ENCODE measurements around the gene DAAM2.

- TF ChIP-seq EZH2 (IDR thresholded peaks at IDR 0.05; ENCODE audit: low read length, missing control alignments) (no peak), CTCF (conservative IDR thresholded peaks at IDR 0.05 in 1 of 2, IDR thresholded peaks at IDR 0.05 in 1 of 2; ENCODE audit: low read depth in 1 of 2, low read length in 2 of 2) (no peak)
These were observed 99.8 kb downstream of the DAAM2 start for GRCh38 chr6:39891976-39892375.
